Measurements from ENCODE around the gene NMRK1. TPM values are rescaled to one million over a fixed set of nuclear protein-coding genes. Genes with fewer than 3 reads are reported as not detected.

The NMRK1 gene
- total RNA-seq, 2 experiments from 2014 or later, result 35.3 to 41.2 TPM

GRCh38 chr9:75053869-75054268, 34.1 kb downstream of the NMRK1 start:
- CTCF ChIA-PET, result no interaction called here
- DNase-seq, result no peak
- H3K36me3 Mint-ChIP-seq, result peaks cover 4% of the 10 kb centered on the region
- POLR2A ChIA-PET, result no interaction called here
- intact Hi-C loops (cut with micrococcal nuclease), result no loop called here
- peaks cover 4% of the 10 kb centered on the region for H3K9me3 Mint-ChIP-seq
- no peak overlapping the region for H3K27ac Mint-ChIP-seq
- H3K4me3 Mint-ChIP-seq, result no peak overlapping the region
- H3K4me1 Mint-ChIP-seq (ENCODE audit: low read depth), result no peaks in the 10 kb centered on the region
- H3K27me3 Mint-ChIP-seq, result no peaks in the 10 kb centered on the region

- H3K27me3 Mint-ChIP-seq, result no peaks in the 10 kb centered on the region
- intact Hi-C loops (cut with micrococcal nuclease), result no loop called here
- H3K36me3 Mint-ChIP-seq, result no peaks in the 10 kb centered on the region
- POLR2A ChIA-PET, result no interaction called here
- H3K9me3 Mint-ChIP-seq, result no peaks in the 10 kb centered on the region
- DNase-seq, result no peak
- no peak overlapping the region for H3K4me3 Mint-ChIP-seq
- no peak overlapping the region for H3K27ac Mint-ChIP-seq
- no peaks in the 10 kb centered on the region for H3K4me1 Mint-ChIP-seq (ENCODE audit: low read depth)
- CTCF ChIA-PET, result no interaction called here
These were observed 36.7 kb downstream of the NMRK1 start for GRCh38 chr9:75051285-75051684.

- Mint-ChIP-seq H3K36me3 (no peaks in the 10 kb centered on the region), H3K4me1 (ENCODE audit: low read depth) (no peaks in the 10 kb centered on the region), H3K9me3 (no peaks in the 10 kb centered on the region), H3K27ac (no peak overlapping the region), H3K4me3 (no peak overlapping the region), H3K27me3 (peaks cover 2% of the 10 kb centered on the region)
- DNase-seq, result no peak
- ChIA-PET CTCF (interaction anchor here (0.5 to 1.8 kb wide), 3 partner anchors 138 to 274 kb away, joined by 3 to 4 read pairs (median 3); no protein-coding TSS in a partner anchor), POLR2A (no interaction called here)
- intact Hi-C loops (cut with micrococcal nuclease), result no loop called here
These were observed 40.4 kb downstream of the NMRK1 start for GRCh38 chr9:75047506-75047905.

- CTCF ChIA-PET, result interaction anchor here (0.6 to 1.8 kb wide), 3 partner anchors 33 to 273 kb away, joined by 3 to 4 read pairs (median 4); no protein-coding TSS in a partner anchor
- intact Hi-C loops (cut with micrococcal nuclease), result no loop called here
- H3K4me1 Mint-ChIP-seq (ENCODE audit: low read depth), result no peaks in the 10 kb centered on the region
These were observed 41.1 kb downstream of the NMRK1 start for GRCh38 chr9:75046725-75047345.

GRCh38 chr9:75041041-75041440, 46.9 kb downstream of the NMRK1 start:
- no peak for DNase-seq
- CTCF ChIA-PET, result no interaction called here
- H3K4me3 Mint-ChIP-seq, result no peak overlapping the region
- peaks cover 2% of the 10 kb centered on the region for H3K27me3 Mint-ChIP-seq
- H3K36me3 Mint-ChIP-seq, result no peaks in the 10 kb centered on the region
- no peak overlapping the region for H3K27ac Mint-ChIP-seq
- peaks cover 5% of the 10 kb centered on the region for H3K4me1 Mint-ChIP-seq (ENCODE audit: low read depth)
- intact Hi-C loops (cut with micrococcal nuclease), result no loop called here
- POLR2A ChIA-PET, result no interaction called here
- no peaks in the 10 kb centered on the region for H3K9me3 Mint-ChIP-seq

More at GRCh38 chr9:75046725-75047345, 41.1 kb downstream of the NMRK1 start:
- Mint-ChIP-seq H3K36me3 (no peaks in the 10 kb centered on the region), H3K27me3 (peaks cover 2% of the 10 kb centered on the region), H3K9me3 (no peaks in the 10 kb centered on the region), H3K27ac (no peak overlapping the region), H3K4me3 (no peak overlapping the region)
- no peak for DNase-seq
- POLR2A ChIA-PET, result no interaction called here

- Mint-ChIP-seq H3K27ac (no peak overlapping the region), H3K9me3 (no peaks in the 10 kb centered on the region), H3K27me3 (peaks cover under 1% of the 10 kb centered on the region), H3K4me3 (no peak overlapping the region), H3K36me3 (no peaks in the 10 kb centered on the region), H3K4me1 (ENCODE audit: low read depth) (peaks cover 5% of the 10 kb centered on the region)
- ChIA-PET POLR2A (no interaction called here), CTCF (no interaction called here)
- intact Hi-C loops (cut with micrococcal nuclease), result no loop called here
- DNase-seq, result peak; percentile 48
These were observed 48.2 kb downstream of the NMRK1 start for GRCh38 chr9:75039801-75040200.

- intact Hi-C loops (cut with micrococcal nuclease), result no loop called here
- ChIA-PET POLR2A (no interaction called here), CTCF (no interaction called here)
- Mint-ChIP-seq H3K27ac (no peak overlapping the region), H3K9me3 (no peaks in the 10 kb centered on the region), H3K4me1 (ENCODE audit: low read depth) (peaks cover 5% of the 10 kb centered on the region), H3K4me3 (no peak overlapping the region), H3K36me3 (no peaks in the 10 kb centered on the region), H3K27me3 (no peaks in the 10 kb centered on the region)
- no peak for DNase-seq
These were observed 48.9 kb downstream of the NMRK1 start for GRCh38 chr9:75039009-75039408.

- Mint-ChIP-seq H3K36me3 (no peaks in the 10 kb centered on the region), H3K4me3 (no peak overlapping the region), H3K9me3 (no peaks in the 10 kb centered on the region), H3K27ac (no peak overlapping the region), H3K27me3 (no peaks in the 10 kb centered on the region), H3K4me1 (ENCODE audit: low read depth) (peaks cover 5% of the 10 kb centered on the region)
- ChIA-PET CTCF (no interaction called here), POLR2A (no interaction called here)
- DNase-seq, result no peak
- intact Hi-C loops (cut with micrococcal nuclease), result no loop called here
These were observed 51.2 kb downstream of the NMRK1 start for GRCh38 chr9:75036793-75037192.

- Mint-ChIP-seq H3K36me3 (no peaks in the 10 kb centered on the region), H3K4me3 (no peak overlapping the region), H3K9me3 (no peaks in the 10 kb centered on the region), H3K27me3 (no peaks in the 10 kb centered on the region), H3K4me1 (ENCODE audit: low read depth) (no peaks in the 10 kb centered on the region), H3K27ac (no peak overlapping the region)
- ChIA-PET POLR2A (no interaction called here), CTCF (interaction anchor here (1.2 kb wide), 1 partner anchor 82 kb away, joined by 3 read pairs; the partner anchor contains the start of gene C9orf40)
- DNase-seq, result no peak
- intact Hi-C loops (cut with micrococcal nuclease), result no loop called here
These were observed 54.0 kb downstream of the NMRK1 start for GRCh38 chr9:75033791-75034473.

- H3K36me3 Mint-ChIP-seq, result peaks cover 4% of the 10 kb centered on the region
- peak overlapping the region; percentile 99 for H3K4me3 Mint-ChIP-seq
- H3K27ac Mint-ChIP-seq, result peak overlapping the region; percentile 97
- peak; percentile 68 for DNase-seq
- ChIA-PET CTCF (interaction anchor here (0.5 to 5.1 kb wide), 12 partner anchors 24 to 259 kb away, joined by 3 to 34 read pairs (median 5); partner anchors contain the start of genes C9orf40, NMRK1, OSTF1 and TRPM6), POLR2A (interaction anchor here (1.0 to 2.7 kb wide), 7 partner anchors 44 to 125 kb away, joined by 3 to 31 read pairs (median 3); partner anchors contain the start of genes C9orf40, NMRK1 and OSTF1)
- H3K4me1 Mint-ChIP-seq (ENCODE audit: low read depth), result peaks cover 35% of the 10 kb centered on the region
- no peaks in the 10 kb centered on the region for H3K9me3 Mint-ChIP-seq
- H3K27me3 Mint-ChIP-seq, result no peaks in the 10 kb centered on the region
- intact Hi-C loops (cut with micrococcal nuclease), result loop anchor here (1.0 to 10.0 kb wide), 8 partner anchors 44 to 1873 kb away; partner anchors contain the start of genes ANXA1, GCNT1, NMRK1 and OSTF1
These were observed 60.5 kb downstream of the NMRK1 start for GRCh38 chr9:75027187-75028107.

GRCh38 chr9:75023846-75024245, 64.1 kb downstream of the NMRK1 start:
- ChIA-PET POLR2A (interaction anchor here (0.6 kb wide), 1 partner anchor 71 kb away, joined by 3 read pairs; the partner anchor contains the start of gene C9orf40), CTCF (interaction anchor here (3.2 to 5.1 kb wide), 2 partner anchors 21 to 251 kb away, joined by 18 to 34 read pairs; no protein-coding TSS in a partner anchor)
- no peak overlapping the region for H3K4me3 Mint-ChIP-seq
- no peaks in the 10 kb centered on the region for H3K27me3 Mint-ChIP-seq
- H3K36me3 Mint-ChIP-seq, result peaks cover 14% of the 10 kb centered on the region
- no peaks in the 10 kb centered on the region for H3K9me3 Mint-ChIP-seq
- H3K27ac Mint-ChIP-seq, result peak overlapping the region; percentile 54
- peaks cover 55% of the 10 kb centered on the region for H3K4me1 Mint-ChIP-seq (ENCODE audit: low read depth)
- peak; percentile 31 for DNase-seq
- intact Hi-C loops (cut with micrococcal nuclease), result loop anchor here (5.0 to 10.0 kb wide), 2 partner anchors 252 to 1869 kb away; partner anchors contain the start of gene ANXA1

GRCh38 chr9:75019654-75020053, 68.3 kb downstream of the NMRK1 start:
- intact Hi-C loops (cut with micrococcal nuclease), result loop anchor here (5.0 to 10.0 kb wide), 2 partner anchors 247 to 1865 kb away; partner anchors contain the start of gene ANXA1
- ChIA-PET POLR2A (no interaction called here), CTCF (no interaction called here)
- no peak overlapping the region for H3K4me3 Mint-ChIP-seq
- no peaks in the 10 kb centered on the region for H3K9me3 Mint-ChIP-seq
- peaks cover 43% of the 10 kb centered on the region for H3K4me1 Mint-ChIP-seq (ENCODE audit: low read depth)
- no peak overlapping the region for H3K27ac Mint-ChIP-seq
- peaks cover 13% of the 10 kb centered on the region for H3K36me3 Mint-ChIP-seq
- H3K27me3 Mint-ChIP-seq, result no peaks in the 10 kb centered on the region
- no peak for DNase-seq
